Sigmoid colon (tissue), 7 donors: Measurements from ENCODE around the gene ENPP5. TPM values are rescaled to one million over a fixed set of nuclear protein-coding genes. Genes with fewer than 3 reads are reported as not detected.

ENCODE experiments used
- DNase-seq: peaks from one replicate; pipeline ENCODE4 v3.0.0-alpha.2; 2019
- H3K27ac ChIP-seq, 4 donors: fragments of 200-600 bp; sonication (generic); one replicate each; pipeline ENCODE4 v1.5.1; 2016 to 2019; ENCODE audit warnings: mild to moderate bottlenecking in 1 of 4
- H3K27me3 ChIP-seq, 3 donors: fragments of 200-600 bp; sonication (generic); one replicate each; pipeline ENCODE4 v1.5.1; 2019; ENCODE audit warnings: mild to moderate bottlenecking in 1 of 3
- H3K36me3 ChIP-seq, 4 donors: fragments of 200-600 bp; sonication (generic); one replicate each; pipeline ENCODE4 v1.5.1; 2016 to 2019
- H3K4me1 ChIP-seq, 4 donors: fragments of 200-600 bp; sonication (generic); one replicate each; pipeline ENCODE4 v1.5.1; 2017 to 2019
- H3K4me3 ChIP-seq, 4 donors: fragments of 200-600 bp; sonication (generic); one replicate each; pipeline ENCODE4 v1.5.1; 2017 to 2019; ENCODE audit warnings: mild to moderate bottlenecking in 2 of 4, moderate library complexity in 1 of 4
- H3K9me3 ChIP-seq, 4 donors: fragments of 200-600 bp in 3 of 4; sonication (generic) in 3 of 4; one replicate each; pipeline versions ENCODE4 v1.5.1 to v1.6.1; 2013 to 2019
- CTCF ChIP-seq, 4 experiments: fragments of 450-650 bp in 3 of 4; fragments of 200-600 bp in 1 of 4; IDR thresholded peaks; one replicate each; pipeline ENCODE4 v1.5.1; 2016 to 2019; ENCODE audit warnings: antibody characterized with exemption in 4 of 4, mild to moderate bottlenecking in 3 of 4, moderate library complexity in 2 of 4
- EP300 ChIP-seq, 4 donors: sonication (generic); formaldehyde crosslinking; IDR thresholded peaks; one replicate each; pipeline ENCODE4 v1.6.1; 2017; ENCODE audit warnings: antibody characterized with exemption in 4 of 4
- POLR2A ChIP-seq, 2 donors: fragments of 450-650 bp; IDR thresholded peaks; one replicate each; pipeline ENCODE4 v1.6.1; 2016; ENCODE audit warnings: antibody characterized with exemption in 2 of 2, mild to moderate bottlenecking in 2 of 2, moderate library complexity in 2 of 2
- POLR2AphosphoS5 ChIP-seq, 4 donors: sonication (generic); formaldehyde crosslinking; IDR thresholded peaks; one replicate each; pipeline ENCODE4 v1.6.1; 2017; ENCODE audit warnings: antibody characterized with exemption in 4 of 4
- WGBS, 2 donors: extraction: QIAGEN DNeasy Blood & Tissue Kit; methylation state at CpG; one replicate each; pipeline ENCODE4 v1.1.7; 2013; 5-methylcytosine and 5-hydroxymethylcytosine counted together
- intact Hi-C: fragments of 100-400 bp; cut with DNase I; formaldehyde crosslinking; loops from one replicate; pipeline ENCODE4 v1.15.1; 2023
- polyA plus RNA-seq, 3 donors: library from polyadenylated mRNA; stranded (reverse); fragments of 200-250 nt; gene quantifications; one replicate each; pipeline ENCODE4 v1.2.3, GENCODE V29; 2013
- total RNA-seq, 4 donors: library from RNA; depleted of rRNA; stranded (reverse); fragments of >200 nt; gene quantifications; one replicate each; pipeline ENCODE4 v1.1.0, GENCODE V29; 2016
- donor health status: healthy with polysubstance abuse.
- donor health status: Bipolar disorder and iron deficiency.
- donor health status: healthy.

ENPP5 gene
- total and polyA plus RNA-seq, 7 donors = 0.14 to 1.7 (median 0.60) TPM

- Histone ChIP-seq H3K27ac (peak overlapping the region in 1 of 4 donors; percentile 36), H3K4me3 (no peak overlapping the region), H3K4me1 (no peaks in the 10 kb centered on the region), H3K27me3 (no peaks in the 10 kb centered on the region), H3K36me3 (no peaks in the 10 kb centered on the region), H3K9me3 (no peaks in the 10 kb centered on the region)
- intact Hi-C loops = no loop called here
- DNase-seq = no peak
- WGBS, 2 donors = 88 to 91% methylated on average over 2 of the region's 2 CpGs
- TF ChIP-seq POLR2A (IDR thresholded peaks at IDR 0.05) (no peak), CTCF (IDR thresholded peaks at IDR 0.05) (no peak), POLR2AphosphoS5 (IDR thresholded peaks at IDR 0.05) (no peak), EP300 (IDR thresholded peaks at IDR 0.05) (no peak)
Measured at GRCh38 chr6:46216879-46217278, 46.1 kb upstream of the ENPP5 start.

GRCh38 chr6:46215777-46216176, 45.0 kb upstream of the ENPP5 start:
- Histone ChIP-seq H3K9me3 (no peaks in the 10 kb centered on the region), H3K36me3 (no peaks in the 10 kb centered on the region), H3K27ac (no peak overlapping the region), H3K4me3 (no peak overlapping the region), H3K27me3 (no peaks in the 10 kb centered on the region), H3K4me1 (no peaks in the 10 kb centered on the region)
- intact Hi-C loops = no loop called here
- 86 to 91% methylated on average over 4 of the region's 4 CpGs for WGBS, 2 donors
- TF ChIP-seq EP300 (IDR thresholded peaks at IDR 0.05) (no peak), POLR2A (IDR thresholded peaks at IDR 0.05) (no peak), CTCF (IDR thresholded peaks at IDR 0.05) (no peak), POLR2AphosphoS5 (IDR thresholded peaks at IDR 0.05) (no peak)
- no peak for DNase-seq

GRCh38 chr6:46215213-46215612, 44.4 kb upstream of the ENPP5 start:
- 92 to 93% methylated on average over 6 of the region's 6 CpGs for WGBS, 2 donors
- TF ChIP-seq EP300 (IDR thresholded peaks at IDR 0.05) (no peak), POLR2A (IDR thresholded peaks at IDR 0.05) (no peak), CTCF (IDR thresholded peaks at IDR 0.05) (no peak)

GRCh38 chr6:46211917-46212316, 41.1 kb upstream of the ENPP5 start:
- TF ChIP-seq POLR2AphosphoS5 (IDR thresholded peaks at IDR 0.05) (no peak), POLR2A (IDR thresholded peaks at IDR 0.05) (no peak), CTCF (IDR thresholded peaks at IDR 0.05) (no peak), EP300 (IDR thresholded peaks at IDR 0.05) (no peak)
- Histone ChIP-seq H3K27ac (no peak overlapping the region), H3K4me3 (no peak overlapping the region), H3K27me3 (no peaks in the 10 kb centered on the region), H3K4me1 (no peaks in the 10 kb centered on the region), H3K9me3 (no peaks in the 10 kb centered on the region), H3K36me3 (no peaks in the 10 kb centered on the region)
- 100% methylated on average over 1 of the region's 1 CpG for WGBS, 2 donors
- DNase-seq = no peak
- intact Hi-C loops = no loop called here

More at GRCh38 chr6:46215213-46215612, 44.4 kb upstream of the ENPP5 start:
- intact Hi-C loops = no loop called here
- Histone ChIP-seq H3K27me3 (no peaks in the 10 kb centered on the region), H3K4me1 (no peaks in the 10 kb centered on the region), H3K4me3 (no peak overlapping the region), H3K27ac (no peak overlapping the region), H3K9me3 (no peaks in the 10 kb centered on the region), H3K36me3 (no peaks in the 10 kb centered on the region)
- DNase-seq = no peak

- intact Hi-C loops = no loop called here
- Histone ChIP-seq H3K27me3 (no peaks in the 10 kb centered on the region), H3K4me1 (no peaks in the 10 kb centered on the region), H3K9me3 (no peaks in the 10 kb centered on the region), H3K27ac (no peak overlapping the region), H3K36me3 (no peaks in the 10 kb centered on the region), H3K4me3 (no peak overlapping the region)
- no peak for TF ChIP-seq EP300 (IDR thresholded peaks at IDR 0.05)
- 90 to 92% methylated on average over 5 of the region's 5 CpGs for WGBS, 2 donors
- DNase-seq = no peak
Measured at GRCh38 chr6:46210294-46210693, 39.5 kb upstream of the ENPP5 start.
